ENCODE data around the gene LHPP.

The LHPP gene

GRCh38 chr10:124500757-124501156 is 39.1 kb downstream of the LHPP start:
- DNase-seq (ENCODE audit: extremely low read depth, low read depth), result no peak
- TF ChIP-seq CTCF (IDR thresholded peaks at IDR 0.05; ENCODE audit: low read depth, low read length), result no peak

DNA sequence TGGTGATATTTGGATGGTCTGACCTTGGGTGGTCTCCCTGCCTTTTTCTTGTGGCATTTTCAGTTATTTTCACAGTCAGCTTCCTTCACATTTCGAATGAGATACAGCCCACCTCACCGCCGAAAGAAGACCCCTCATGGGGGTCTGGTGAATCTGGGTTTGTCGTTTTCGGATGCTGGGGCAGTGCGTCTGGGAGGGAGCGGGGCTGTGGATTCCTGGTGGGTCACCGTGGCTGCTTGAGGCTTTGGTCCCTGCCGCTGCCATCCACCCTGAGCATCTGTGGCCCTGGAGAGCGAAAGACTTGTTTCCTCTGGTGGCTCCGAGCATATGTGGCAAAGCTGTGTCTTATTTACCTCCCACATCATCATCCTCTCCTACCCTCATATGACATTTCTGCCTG is 43.1 kb downstream of the LHPP start:
- DNase-seq (ENCODE audit: extremely low read depth, low read depth), result no peak
- TF ChIP-seq CTCF (IDR thresholded peaks at IDR 0.05; ENCODE audit: low read depth, low read length), result no peak

- no peak for TF ChIP-seq CTCF (IDR thresholded peaks at IDR 0.05; ENCODE audit: low read depth, low read length)
- no peak for DNase-seq (ENCODE audit: extremely low read depth, low read depth)
Observed at GRCh38 chr10:124505279-124505678, 43.7 kb downstream of the LHPP start.

- DNase-seq (ENCODE audit: extremely low read depth, low read depth), result no peak
- TF ChIP-seq CTCF (IDR thresholded peaks at IDR 0.05; ENCODE audit: low read depth, low read length), result no peak
Observed at GRCh38 chr10:124508070-124508667, 46.5 kb downstream of the LHPP start.

DNA sequence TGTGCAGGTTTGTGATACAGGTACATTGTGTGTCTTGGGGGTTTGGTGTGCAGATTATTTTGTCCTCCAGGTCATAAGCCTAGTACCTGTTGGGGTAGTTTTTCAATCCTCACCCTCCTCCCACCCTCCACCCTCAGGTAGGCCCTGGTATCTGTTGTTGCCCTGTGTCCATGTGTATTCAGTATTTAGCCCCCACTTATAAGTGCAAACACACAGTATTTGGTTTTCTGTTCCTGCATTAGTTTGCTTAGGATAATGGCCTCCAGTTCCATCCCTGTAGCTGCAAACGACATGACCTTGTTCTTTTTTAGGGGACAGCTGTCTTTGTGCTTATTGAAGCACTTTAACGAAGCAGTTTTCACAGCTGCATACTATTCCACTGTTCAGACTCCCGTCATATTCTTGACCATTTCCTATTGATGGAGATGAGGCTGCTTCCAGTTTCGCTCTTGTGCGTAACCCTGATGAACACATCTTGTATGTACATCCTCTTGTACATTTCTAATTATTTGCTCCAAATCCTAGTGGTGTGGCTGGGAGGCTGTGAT is 47.4 kb downstream of the LHPP start:
- no peak for TF ChIP-seq CTCF (IDR thresholded peaks at IDR 0.05; ENCODE audit: low read depth, low read length)
- DNase-seq (ENCODE audit: extremely low read depth, low read depth), result no peak

DNA sequence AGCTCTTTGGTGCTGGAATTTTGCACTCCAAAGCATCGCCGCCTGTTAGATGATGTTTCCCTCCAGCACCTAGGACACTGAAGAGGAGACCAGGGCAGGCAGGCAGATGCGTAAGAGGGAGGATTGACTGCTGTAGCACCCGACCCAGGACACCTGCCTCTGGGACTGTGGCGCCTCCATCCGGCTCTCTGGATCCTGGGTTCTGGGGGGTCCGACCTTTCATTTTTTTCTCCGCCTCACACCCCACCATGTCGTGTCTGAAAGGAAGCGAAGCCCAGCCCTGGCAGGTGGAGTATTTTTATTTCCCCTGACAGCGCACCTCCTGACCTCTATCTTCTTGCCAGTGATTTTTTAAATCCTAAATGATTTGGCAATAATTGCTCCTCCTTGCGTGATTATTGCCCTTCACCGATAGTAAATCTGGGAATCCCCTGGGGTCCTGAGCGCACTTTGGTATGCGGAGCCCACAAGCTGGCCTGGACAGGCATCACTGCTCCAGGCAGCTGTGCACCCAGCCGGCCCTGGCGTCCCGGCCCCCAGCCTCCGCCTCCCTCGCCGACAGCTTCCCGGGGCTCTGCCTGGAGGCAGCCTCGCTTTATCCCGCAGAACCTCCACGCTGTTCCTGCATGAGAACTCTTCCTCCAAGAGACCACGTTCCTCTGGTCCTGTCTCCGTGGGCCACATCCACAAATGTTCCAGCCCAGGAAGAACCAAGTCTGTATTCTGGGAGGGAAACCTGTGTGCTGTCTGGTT is 48.4 kb downstream of the LHPP start:
- DNase-seq (ENCODE audit: extremely low read depth, low read depth), result no peak
- TF ChIP-seq CTCF (IDR thresholded peaks at IDR 0.05; ENCODE audit: low read depth, low read length), result no peak

- TF ChIP-seq CTCF (IDR thresholded peaks at IDR 0.05; ENCODE audit: low read depth, low read length), result no peak
- no peak for DNase-seq (ENCODE audit: extremely low read depth, low read depth)
Observed at GRCh38 chr10:124510759-124511158, 49.1 kb downstream of the LHPP start.
